Tibial nerve (tissue), 4 donors: ENCODE data around the gene PAEP. TPM values are rescaled to one million over a fixed set of nuclear protein-coding genes. Genes with fewer than 3 reads are reported as not detected.

ENCODE experiments used
- DNase-seq, 2 donors: peaks; one replicate each; pipeline ENCODE4 v3.0.0-alpha.2; 2019; ENCODE audit warnings: low spot score in 2 of 2
- H3K27ac ChIP-seq, 4 donors: fragments of 200-600 bp; sonication (generic) in 3 of 4; one replicate each; pipeline ENCODE4 v1.5.1; 2017 to 2019; ENCODE audit warnings: mild to moderate bottlenecking in 1 of 4
- H3K27me3 ChIP-seq, 2 donors: fragments of 200-600 bp; sonication (generic) in 1 of 2; one replicate each; pipeline versions ENCODE4 v1.5.1 to v1.6.0; 2017 to 2019
- H3K36me3 ChIP-seq, 3 donors: fragments of 200-600 bp; sonication (generic); one replicate each; pipeline ENCODE4 v1.5.1; 2018 to 2019
- H3K4me1 ChIP-seq, 4 donors: fragments of 200-600 bp; sonication (generic) in 3 of 4; one replicate each; pipeline ENCODE4 v1.5.1; 2017 to 2019
- H3K4me3 ChIP-seq, 4 donors: fragments of 200-600 bp; sonication (generic) in 3 of 4; one replicate each; pipeline ENCODE4 v1.5.1; 2017 to 2019; ENCODE audit warnings: mild to moderate bottlenecking in 1 of 4, moderate library complexity in 1 of 4
- H3K9me3 ChIP-seq, 4 donors: fragments of 200-600 bp; sonication (generic) in 3 of 4; one replicate each; pipeline ENCODE4 v1.5.1; 2017 to 2019
- CTCF ChIP-seq, 5 experiments: fragments of 200-600 bp in 3 of 5; fragments of 450-650 bp in 2 of 5; sonication (generic) in 3 of 5; IDR thresholded peaks; one replicate each; pipeline ENCODE4 v1.5.1; 2016 to 2019; ENCODE audit warnings: antibody characterized with exemption in 5 of 5, mild to moderate bottlenecking in 3 of 5, moderate library complexity in 2 of 5
- EP300 ChIP-seq, 2 donors: sonication (generic); formaldehyde crosslinking; IDR thresholded peaks; one replicate each; pipeline ENCODE4 v1.6.1; 2017; ENCODE audit warnings: antibody characterized with exemption in 2 of 2, mild to moderate bottlenecking in 1 of 2
- POLR2A ChIP-seq, 2 donors: fragments of 450-650 bp; IDR thresholded peaks; one replicate each; pipeline ENCODE4 v1.6.1; 2017; ENCODE audit warnings: antibody characterized with exemption in 2 of 2, mild to moderate bottlenecking in 2 of 2, moderate library complexity in 2 of 2
- WGBS, 2 donors: methylation state at CpG; one replicate each; pipeline ENCODE4 v1.1.5; 2018; 5-methylcytosine and 5-hydroxymethylcytosine counted together
- total RNA-seq, 4 donors: library from RNA; depleted of rRNA; stranded (reverse); fragments of >200 nt; gene quantifications; one replicate each; pipeline ENCODE4 v1.1.0, GENCODE V29; 2016

Gene PAEP
- total RNA-seq, 4 donors from 2014 or later = not detected

GRCh38 chr9:135610290-135611141 is 49.0 kb downstream of the PAEP start:
- H3K9me3 ChIP-seq = no peaks in the 10 kb centered on the region
- peaks cover 0 to 29% of the 10 kb centered on the region in 2 donors for H3K27me3 ChIP-seq
- H3K4me3 ChIP-seq = no peak overlapping the region
- no peaks in the 10 kb centered on the region for H3K36me3 ChIP-seq
- no peak for DNase-seq
- TF ChIP-seq EP300 (IDR thresholded peaks at IDR 0.05) (no peak), POLR2A (IDR thresholded peaks at IDR 0.05) (no peak), CTCF (IDR thresholded peaks at IDR 0.05) (no peak)
- no peak overlapping the region for H3K27ac ChIP-seq
- WGBS, 2 donors = 77 to 80% methylated on average over 12 to 13 of the region's 13 CpGs
- no peaks in the 10 kb centered on the region for H3K4me1 ChIP-seq

- no peak overlapping the region for H3K27ac ChIP-seq
- H3K4me1 ChIP-seq = no peaks in the 10 kb centered on the region
- 78 to 82% methylated on average over 7 of the region's 7 CpGs for WGBS, 2 donors
- H3K4me3 ChIP-seq = no peak overlapping the region
- H3K27me3 ChIP-seq = peaks cover 0 to 31% of the 10 kb centered on the region in 2 donors
- DNase-seq = no peak
- H3K9me3 ChIP-seq = no peaks in the 10 kb centered on the region
- H3K36me3 ChIP-seq = no peaks in the 10 kb centered on the region
- TF ChIP-seq EP300 (IDR thresholded peaks at IDR 0.05) = no peak
- TF ChIP-seq POLR2A (IDR thresholded peaks at IDR 0.05) = no peak
Measured at GRCh38 chr9:135611142-135611874, 49.8 kb downstream of the PAEP start.

GRCh38 chr9:135611875-135612209 is 50.3 kb downstream of the PAEP start:
- no peaks in the 10 kb centered on the region for H3K36me3 ChIP-seq
- H3K4me1 ChIP-seq = no peaks in the 10 kb centered on the region
- H3K27me3 ChIP-seq = peaks cover 0 to 31% of the 10 kb centered on the region in 2 donors
- no peak for DNase-seq
- 13 to 26% methylated on average over 4 of the region's 4 CpGs for WGBS, 2 donors
- H3K4me3 ChIP-seq = no peak overlapping the region
- TF ChIP-seq EP300 (IDR thresholded peaks at IDR 0.05) (no peak), CTCF (IDR thresholded peaks at IDR 0.05) (no peak), POLR2A (IDR thresholded peaks at IDR 0.05) (no peak)
- H3K27ac ChIP-seq = no peak overlapping the region
- no peaks in the 10 kb centered on the region for H3K9me3 ChIP-seq

- Histone ChIP-seq H3K27me3 (peaks cover 0 to 31% of the 10 kb centered on the region in 2 donors), H3K27ac (no peak overlapping the region), H3K36me3 (no peaks in the 10 kb centered on the region), H3K4me1 (no peaks in the 10 kb centered on the region), H3K4me3 (no peak overlapping the region), H3K9me3 (no peaks in the 10 kb centered on the region)
- TF ChIP-seq CTCF (IDR thresholded peaks at IDR 0.05) (no peak), EP300 (IDR thresholded peaks at IDR 0.05) (no peak), POLR2A (IDR thresholded peaks at IDR 0.05) (no peak)
- no peak for DNase-seq
- 52% methylated on average over 6 of the region's 8 CpGs; no CpG with 5 or more reads in 1 of the 2 donors for WGBS, 2 donors
Measured at GRCh38 chr9:135612437-135612836, 50.9 kb downstream of the PAEP start.

GRCh38 chr9:135612981-135613910 is 51.7 kb downstream of the PAEP start:
- no peak overlapping the region for H3K4me3 ChIP-seq
- H3K36me3 ChIP-seq = no peaks in the 10 kb centered on the region
- H3K27me3 ChIP-seq = peaks cover 0 to 31% of the 10 kb centered on the region in 2 donors
- H3K27ac ChIP-seq = no peak overlapping the region
- TF ChIP-seq CTCF (IDR thresholded peaks at IDR 0.05) (no peak), POLR2A (IDR thresholded peaks at IDR 0.05) (no peak), EP300 (IDR thresholded peaks at IDR 0.05) (no peak)
- 64 to 71% methylated on average over 18 to 22 of the region's 24 CpGs for WGBS, 2 donors
- no peak for DNase-seq
- no peaks in the 10 kb centered on the region for H3K9me3 ChIP-seq
- H3K4me1 ChIP-seq = no peaks in the 10 kb centered on the region
